ENCODE measurements around the gene NEK7. TPM values are rescaled to one million over a fixed set of nuclear protein-coding genes. Genes with fewer than 3 reads are reported as not detected.

The NEK7 gene
- polyA plus RNA-seq, 1 donor (not counting 4 experiments of a cell fraction or from before 2014, with no cell fraction given), result 56.8 TPM

DNA sequence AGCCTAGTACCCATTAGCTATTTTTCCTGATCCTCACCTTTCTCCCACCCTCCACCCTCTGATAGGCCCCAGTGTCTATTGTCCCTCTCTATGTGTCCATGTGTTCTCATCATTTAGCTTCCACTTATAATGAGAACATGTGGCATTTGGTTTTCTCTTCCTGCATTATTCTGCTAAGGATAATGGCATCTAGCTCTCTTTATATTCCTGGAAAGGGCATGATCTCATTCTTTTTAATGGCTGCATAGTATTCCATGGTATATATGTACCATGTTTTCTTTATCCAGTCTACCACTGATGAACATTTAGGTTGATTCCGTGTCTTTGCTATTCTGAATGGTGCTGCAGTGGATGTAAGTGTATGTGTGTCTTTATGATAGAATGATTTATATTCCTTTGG is 178.9 kb downstream of the NEK7 start:
- no peaks in the 10 kb centered on the region for H3K27me3 ChIP-seq (ENCODE audit: control insufficient read depth, extremely low read depth, insufficient read depth, low read length)
- H3K79me2 ChIP-seq (ENCODE audit: control insufficient read depth, insufficient read depth, low read length), result no peaks in the 10 kb centered on the region
- FAIRE-seq (no peak), DNase-seq (ENCODE audit: low read depth, low spot score) (no peak)
- H3K9me3 ChIP-seq (ENCODE audit: control insufficient read depth, low read depth, low read length), result no peaks in the 10 kb centered on the region
- H3K36me3 ChIP-seq (ENCODE audit: control insufficient read depth in 2 of 2, extremely low read depth in 1 of 2, insufficient read depth in 2 of 2, low read length in 2 of 2), result no peaks in the 10 kb centered on the region
- dilution Hi-C loops (cut with MboI; ENCODE audit: extremely low pct_ligation_motif_present, low sequenced_read_pairs), result no loop called here
- no peak overlapping the region for H3K9ac ChIP-seq (ENCODE audit: control insufficient read depth, extremely low read depth, insufficient read depth, low read length)
- peaks cover 16% of the 10 kb centered on the region for H3K4me1 ChIP-seq (ENCODE audit: control insufficient read depth, extremely low read depth, insufficient read depth, low read length)
- H3K4me2 ChIP-seq (ENCODE audit: control insufficient read depth, extremely low read depth, insufficient read depth, low read depth, low read length), result no peak overlapping the region
- no peaks in the 10 kb centered on the region for H4K20me1 ChIP-seq (ENCODE audit: control insufficient read depth, extremely low read depth, insufficient read depth, low read length)
- H3K9me1 ChIP-seq (ENCODE audit: control insufficient read depth, extremely low read depth, insufficient read depth, low read length), result no peaks in the 10 kb centered on the region
- no peak overlapping the region for H2AFZ ChIP-seq (ENCODE audit: control insufficient read depth, low read length)
- no peak overlapping the region for H3K27ac ChIP-seq (ENCODE audit: control insufficient read depth, insufficient read depth, low read length)
- no peak for TF ChIP-seq EZH2 (IDR thresholded peaks at IDR 0.05; ENCODE audit: low read length)
- TF ChIP-seq, protein P1, sequence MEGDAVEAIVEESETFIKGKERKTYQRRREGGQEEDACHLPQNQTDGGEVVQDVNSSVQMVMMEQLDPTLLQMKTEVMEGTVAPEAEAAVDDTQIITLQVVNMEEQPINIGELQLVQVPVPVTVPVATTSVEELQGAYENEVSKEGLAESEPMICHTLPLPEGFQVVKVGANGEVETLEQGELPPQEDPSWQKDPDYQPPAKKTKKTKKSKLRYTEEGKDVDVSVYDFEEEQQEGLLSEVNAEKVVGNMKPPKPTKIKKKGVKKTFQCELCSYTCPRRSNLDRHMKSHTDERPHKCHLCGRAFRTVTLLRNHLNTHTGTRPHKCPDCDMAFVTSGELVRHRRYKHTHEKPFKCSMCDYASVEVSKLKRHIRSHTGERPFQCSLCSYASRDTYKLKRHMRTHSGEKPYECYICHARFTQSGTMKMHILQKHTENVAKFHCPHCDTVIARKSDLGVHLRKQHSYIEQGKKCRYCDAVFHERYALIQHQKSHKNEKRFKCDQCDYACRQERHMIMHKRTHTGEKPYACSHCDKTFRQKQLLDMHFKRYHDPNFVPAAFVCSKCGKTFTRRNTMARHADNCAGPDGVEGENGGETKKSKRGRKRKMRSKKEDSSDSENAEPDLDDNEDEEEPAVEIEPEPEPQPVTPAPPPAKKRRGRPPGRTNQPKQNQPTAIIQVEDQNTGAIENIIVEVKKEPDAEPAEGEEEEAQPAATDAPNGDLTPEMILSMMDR (optimal IDR thresholded peaks at IDR 0.05 in 1 of 3, IDR thresholded peaks at IDR 0.05 in 1 of 3, conservative IDR thresholded peaks at IDR 0.05 in 1 of 3; ENCODE audit: extremely low read depth in 1 of 3, insufficient read depth in 2 of 3, low read length in 3 of 3), result no peak
- no peak overlapping the region for H3K4me3 ChIP-seq (ENCODE audit: control insufficient read depth in 2 of 3, extremely low read depth in 1 of 3, insufficient read depth in 2 of 3, low read depth in 1 of 3, low read length in 3 of 3)

DNA sequence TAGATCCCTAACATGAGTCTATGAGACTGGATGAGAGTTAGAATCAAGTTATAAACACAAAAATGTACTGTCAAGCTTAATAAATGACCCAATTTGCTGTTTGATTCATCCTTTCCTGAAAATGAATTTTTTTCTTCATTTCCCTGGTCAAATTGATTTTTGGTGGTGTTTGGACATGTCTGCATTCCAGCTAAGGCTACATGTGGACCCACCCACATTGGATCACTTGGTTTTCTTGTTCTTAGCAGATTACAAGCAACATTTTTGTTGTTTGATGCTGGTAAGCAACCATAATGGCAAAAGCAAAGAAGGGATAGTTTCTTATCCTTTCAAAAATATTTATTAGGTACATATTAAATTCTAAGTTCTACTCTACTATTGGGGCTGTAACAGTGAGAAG is 181.1 kb downstream of the NEK7 start:
- Histone ChIP-seq H3K27ac (ENCODE audit: control insufficient read depth, insufficient read depth, low read length) (no peak overlapping the region), H3K4me1 (ENCODE audit: control insufficient read depth, extremely low read depth, insufficient read depth, low read length) (peaks cover 16% of the 10 kb centered on the region), H3K9ac (ENCODE audit: control insufficient read depth, extremely low read depth, insufficient read depth, low read length) (no peak overlapping the region), H4K20me1 (ENCODE audit: control insufficient read depth, extremely low read depth, insufficient read depth, low read length) (no peaks in the 10 kb centered on the region), H3K4me3 (ENCODE audit: control insufficient read depth in 2 of 3, extremely low read depth in 1 of 3, insufficient read depth in 2 of 3, low read depth in 1 of 3, low read length in 3 of 3) (no peak overlapping the region), H3K9me1 (ENCODE audit: control insufficient read depth, extremely low read depth, insufficient read depth, low read length) (no peaks in the 10 kb centered on the region), H3K9me3 (ENCODE audit: control insufficient read depth, low read depth, low read length) (no peaks in the 10 kb centered on the region), H3K36me3 (ENCODE audit: control insufficient read depth in 2 of 2, extremely low read depth in 1 of 2, insufficient read depth in 2 of 2, low read length in 2 of 2) (no peaks in the 10 kb centered on the region), H2AFZ (ENCODE audit: control insufficient read depth, low read length) (no peak overlapping the region), H3K4me2 (ENCODE audit: control insufficient read depth, extremely low read depth, insufficient read depth, low read depth, low read length) (no peak overlapping the region), H3K27me3 (ENCODE audit: control insufficient read depth, extremely low read depth, insufficient read depth, low read length) (no peaks in the 10 kb centered on the region), H3K79me2 (ENCODE audit: control insufficient read depth, insufficient read depth, low read length) (no peaks in the 10 kb centered on the region)
- peak; percentile 17 for DNase-seq (ENCODE audit: low read depth, low spot score)
- FAIRE-seq, result no peak
- no peak for TF ChIP-seq EZH2 (IDR thresholded peaks at IDR 0.05; ENCODE audit: low read length)
- TF ChIP-seq, protein P1 (optimal IDR thresholded peaks at IDR 0.05 in 1 of 3, IDR thresholded peaks at IDR 0.05 in 1 of 3, conservative IDR thresholded peaks at IDR 0.05 in 1 of 3; ENCODE audit: extremely low read depth in 1 of 3, insufficient read depth in 2 of 3, low read length in 3 of 3), result no peak
- dilution Hi-C loops (cut with MboI; ENCODE audit: extremely low pct_ligation_motif_present, low sequenced_read_pairs), result no loop called here

Data from keratinocyte (primary cell).